NCI-H1417 (cell line): Measurements from ENCODE around the gene DPM2.

Source experiments
- DNase-seq, 3 experiments: peaks; one replicate each; lab custom pipeline; 2025; lab: John Stamatoyannopoulos, UW

Gene DPM2

GRCh38 chr9:127955294-127956015, 17.8 kb upstream of the DPM2 start:
- DNase-seq: peak; percentile 82 to 99 (median 96)

GRCh38 chr9:127954831-127955293, 17.2 kb upstream of the DPM2 start:
- DNase-seq: peak in 1 of 3 experiments; percentile 40

- DNase-seq: peak in 2 of 3 experiments; percentile 25 to 26
Measured at GRCh38 chr9:127953768-127954505, 16.3 kb upstream of the DPM2 start.

- no peak for DNase-seq
Measured at GRCh38 chr9:127953154-127953553, 15.5 kb upstream of the DPM2 start.

- DNase-seq: no peak
Measured at GRCh38 chr9:127950513-127951289, 13.0 kb upstream of the DPM2 start.

GRCh38 chr9:127949827-127950512, 12.3 kb upstream of the DPM2 start:
- DNase-seq: no peak

- DNase-seq: peak in 1 of 3 experiments; percentile 22
Measured at GRCh38 chr9:127947841-127948710, 10.4 kb upstream of the DPM2 start.

GRCh38 chr9:127946728-127947127, 9.1 kb upstream of the DPM2 start:
- DNase-seq: no peak

GRCh38 chr9:127945942-127946341, 8.3 kb upstream of the DPM2 start:
- DNase-seq: no peak

GRCh38 chr9:127945338-127945737, 7.7 kb upstream of the DPM2 start:
- no peak for DNase-seq

GRCh38 chr9:127944586-127945218, 7.0 kb upstream of the DPM2 start:
- no peak for DNase-seq

- DNase-seq: peak; percentile 57 to 75 (median 70)
Measured at GRCh38 chr9:127943731-127944144, 6.1 kb upstream of the DPM2 start.

GRCh38 chr9:127943011-127943662, 5.5 kb upstream of the DPM2 start:
- DNase-seq: no peak

GRCh38 chr9:127942216-127943010, 4.8 kb upstream of the DPM2 start:
- peak in 2 of 3 experiments; percentile 35 to 55 for DNase-seq

GRCh38 chr9:127941961-127942215, 4.2 kb upstream of the DPM2 start:
- no peak for DNase-seq

- DNase-seq: no peak
Measured at GRCh38 chr9:127941062-127941960, 3.7 kb upstream of the DPM2 start.

- DNase-seq: no peak
Measured at GRCh38 chr9:127940593-127940992, 2.9 kb upstream of the DPM2 start.

- DNase-seq: no peak
Measured at GRCh38 chr9:127938298-127938690, 640 bp upstream of the DPM2 start.
